Endodermal cell (in vitro differentiated cells): Measurements from ENCODE around the gene ISY1. TPM values are rescaled to one million over a fixed set of nuclear protein-coding genes. Genes with fewer than 3 reads are reported as not detected.

Source experiments
- DNase-seq: peaks from one replicate; pipeline ENCODE4 v3.0.0-alpha.2; 2017
- H3K27ac ChIP-seq: 2 replicates; pipeline ENCODE4 v1.5.1; 2013; ENCODE audit warnings: mild to moderate bottlenecking, low read depth, low read length, moderate library complexity
- H3K27me3 ChIP-seq: 2 replicates; pipeline ENCODE4 v1.6.1; 2013; ENCODE audit warnings: mild to moderate bottlenecking, low read length, moderate library complexity; ENCODE audit not compliant: insufficient read depth, control insufficient read depth, poor library complexity, severe bottlenecking
- H3K36me3 ChIP-seq: 2 replicates; pipeline ENCODE4 v1.7.0; 2013; ENCODE audit warnings: mild to moderate bottlenecking, low read length, moderate library complexity; ENCODE audit not compliant: control insufficient read depth, insufficient read depth
- H3K4me1 ChIP-seq: one replicate; pipeline ENCODE4 v1.7.0; 2013; ENCODE audit warnings: low read length; ENCODE audit not compliant: control insufficient read depth, insufficient read depth
- H3K4me3 ChIP-seq: 2 replicates; pipeline ENCODE4 v1.5.1; 2013; ENCODE audit warnings: mild to moderate bottlenecking, low read length, moderate library complexity
- H3K9ac ChIP-seq: 2 replicates; pipeline ENCODE4 v1.6.1; 2013; ENCODE audit warnings: mild to moderate bottlenecking, low read length, moderate library complexity; ENCODE audit not compliant: poor library complexity, severe bottlenecking; ENCODE audit errors: extremely low read depth
- H3K9me3 ChIP-seq: 2 replicates; pipeline ENCODE4 v1.6.1; 2013; ENCODE audit warnings: mild to moderate bottlenecking, low read length, moderate library complexity; ENCODE audit not compliant: control insufficient read depth
- H3K27ac Mint-ChIP-seq: 2 replicates; pipeline ENCODE4 v1.8.0; 2020; ENCODE audit warnings: mixed read lengths
- H3K27me3 Mint-ChIP-seq: 2 replicates; pipeline ENCODE4 v1.8.0; 2021; ENCODE audit warnings: mild to moderate bottlenecking, mixed read lengths; ENCODE audit not compliant: insufficient read depth
- H3K36me3 Mint-ChIP-seq: 2 replicates; pipeline ENCODE4 v1.8.0; 2020; ENCODE audit warnings: low read depth, mixed read lengths
- H3K4me1 Mint-ChIP-seq: 2 replicates; pipeline ENCODE4 v1.8.0; 2020; ENCODE audit warnings: mixed read lengths
- H3K4me3 Mint-ChIP-seq: 2 replicates; pipeline ENCODE4 v1.8.0; 2020; ENCODE audit warnings: mild to moderate bottlenecking, moderate library complexity, mixed read lengths
- H3K9me3 Mint-ChIP-seq: 2 replicates; pipeline ENCODE4 v1.8.0; 2020; ENCODE audit warnings: mild to moderate bottlenecking, mixed read lengths
- WGBS, 2 experiments: methylation state at CpG; one replicate each; pipeline versions ENCODE4 v1.1.5 to v1.1.7; 2013; ENCODE audit warnings: missing lambda C conversion rate in 2 of 2, mixed read lengths in 1 of 2; ENCODE audit not compliant: insufficient coverage in 1 of 2, insufficient read length in 1 of 2; 5-methylcytosine and 5-hydroxymethylcytosine counted together
- long read RNA-seq, 4 experiments: library from polyadenylated mRNA in 2 of 4; library from RNA in 1 of 4; library from capped mRNA in 1 of 4; stranded (forward) in 3 of 4; unstranded in 1 of 4; transcript quantifications; one replicate each; pipeline ENCODE4 v2.0.0, GENCODE V29; 2020 to 2021; ENCODE audit warnings: inconsistent platforms in 1 of 4
- polyA plus RNA-seq, 2 experiments: library from polyadenylated mRNA; stranded (reverse); fragments of 50-300 nt; gene quantifications; one replicate each; pipeline ENCODE4 v1.2.3, GENCODE V29; 2013
- total RNA-seq, 2 donors: library from RNA; stranded (reverse); fragmentation: NEBNext Ultra II Directional in 1 of 2; extraction: Animal tissue kit (Norgen Biotek cat#: 25700) in 1 of 2; gene quantifications; 2 replicates in 1 of 2; 3 replicates in 1 of 2; pipeline ENCODE4 v1.2.1, GENCODE V29; 2021
- TF ChIP-seq, protein P1 (sequence below): fragments of 200-600 bp; sonication (generic); conservative IDR thresholded peaks from 2 replicates; pipeline ENCODE4 v1.5.0; 2021; ENCODE audit warnings: antibody characterized with exemption, mild to moderate bottlenecking

Gene ISY1
- total RNA-seq, result 10 to 100 TPM; 28.9 to 32.9 TPM
- 24.1 TPM for polyA plus RNA-seq (2013, experiment 1 of 2)
- 19.7 TPM for polyA plus RNA-seq (2013, experiment 2 of 2)
- long read RNA-seq, experiment 1, partial matches to known transcripts, result 0 of 3 reads
- long read RNA-seq, experiment 1, other reads (novel, unspliced or antisense), result 0 of 3 reads
- long read RNA-seq, experiment 2, transcript ISY1-203 (11 exons, 3,842 nt), result major isoform, 38 of 44 reads
- long read RNA-seq, experiment 2, partial matches to known transcripts, result 3 of 44 reads
- long read RNA-seq, experiment 2, other reads (novel, unspliced or antisense), result 1 of 44 reads
- long read RNA-seq, experiment 3, transcript ISY1-203 (11 exons, 3,842 nt), result major isoform, 68 of 72 reads
- long read RNA-seq, experiment 3, partial matches to known transcripts, result 0 of 72 reads
- long read RNA-seq, experiment 3, other reads (novel, unspliced or antisense), result 2 of 72 reads
- long read RNA-seq, experiment 4, transcript ISY1-203 (11 exons, 3,842 nt), result major isoform, 65 of 69 reads
- long read RNA-seq, experiment 4, partial matches to known transcripts, result 0 of 69 reads
- long read RNA-seq, experiment 4, other reads (novel, unspliced or antisense), result 1 of 69 reads

DNA sequence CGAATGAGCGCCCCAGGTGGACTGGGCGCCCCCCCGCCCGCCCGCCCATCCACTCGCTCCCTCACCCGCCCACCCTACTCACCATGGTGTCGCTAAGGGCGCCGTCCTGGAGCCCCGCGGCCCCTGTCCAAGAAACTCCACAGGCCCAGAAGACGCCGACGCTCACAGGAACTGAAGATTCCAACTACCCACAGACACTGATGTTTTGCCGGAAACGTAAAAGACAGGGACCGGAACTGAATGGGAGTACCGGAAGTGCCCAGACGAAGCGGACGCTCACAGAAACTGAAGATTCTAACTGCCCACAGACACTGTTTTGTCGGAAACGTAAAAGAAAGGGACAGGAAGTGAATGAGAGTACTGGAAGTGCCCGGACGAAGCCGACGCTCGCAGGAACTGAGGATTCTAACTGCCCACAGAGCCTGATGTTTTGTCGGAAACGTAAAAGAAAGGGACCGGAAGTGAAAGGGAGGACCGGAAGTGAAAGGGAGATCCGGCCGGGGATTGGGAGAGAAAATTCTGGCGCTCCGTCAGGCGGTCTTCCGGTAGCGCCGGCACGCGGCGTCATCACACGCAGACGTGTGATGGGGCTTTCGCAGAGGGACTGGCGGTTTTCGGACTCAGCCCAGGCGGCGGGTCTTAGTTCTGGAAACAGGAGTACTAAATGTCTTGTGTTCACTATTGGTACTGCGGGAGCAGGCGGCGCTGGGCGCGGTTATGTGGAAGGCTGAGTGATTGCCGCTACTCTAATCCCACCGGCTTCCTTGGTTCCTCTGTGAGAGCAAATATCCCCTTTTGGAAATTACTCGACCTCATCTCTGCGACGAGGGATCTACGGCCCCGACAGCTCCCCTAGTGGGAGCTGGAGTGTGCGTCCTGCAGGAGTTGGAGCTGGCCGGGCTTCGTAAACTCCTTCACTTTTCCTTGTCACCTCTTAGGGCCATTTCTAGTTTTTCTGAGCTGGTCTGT lies at the start of gene ISY1:
Gene ISY1, minus strand, starts transcription at position 173 of the 969 bp plus-strand sequence. Its CDS starts 88 bp downstream, at position 85.
- Mint-ChIP-seq H3K27ac (peak within 1 kb of the TSS; percentile 100), H3K4me1 (peaks cover 16% of the 10 kb centered on the region), H3K27me3 (no peaks in the 10 kb centered on the region), H3K4me3 (peak within 1 kb of the TSS; percentile 79), H3K36me3 (peaks cover 23% of the 10 kb centered on the region), H3K9me3 (no peaks in the 10 kb centered on the region)
- Histone ChIP-seq H3K4me3 (peak within 1 kb of the TSS; percentile 90), H3K4me1 (peaks cover 8% of the 10 kb centered on the region), H3K27me3 (no peaks in the 10 kb centered on the region), H3K9ac (peak within 1 kb of the TSS; percentile 96), H3K9me3 (no peaks in the 10 kb centered on the region), H3K36me3 (peaks cover 28% of the 10 kb centered on the region), H3K27ac (peak within 1 kb of the TSS; percentile 98)
- peak; percentile 95 for DNase-seq
- TF ChIP-seq, protein P1, sequence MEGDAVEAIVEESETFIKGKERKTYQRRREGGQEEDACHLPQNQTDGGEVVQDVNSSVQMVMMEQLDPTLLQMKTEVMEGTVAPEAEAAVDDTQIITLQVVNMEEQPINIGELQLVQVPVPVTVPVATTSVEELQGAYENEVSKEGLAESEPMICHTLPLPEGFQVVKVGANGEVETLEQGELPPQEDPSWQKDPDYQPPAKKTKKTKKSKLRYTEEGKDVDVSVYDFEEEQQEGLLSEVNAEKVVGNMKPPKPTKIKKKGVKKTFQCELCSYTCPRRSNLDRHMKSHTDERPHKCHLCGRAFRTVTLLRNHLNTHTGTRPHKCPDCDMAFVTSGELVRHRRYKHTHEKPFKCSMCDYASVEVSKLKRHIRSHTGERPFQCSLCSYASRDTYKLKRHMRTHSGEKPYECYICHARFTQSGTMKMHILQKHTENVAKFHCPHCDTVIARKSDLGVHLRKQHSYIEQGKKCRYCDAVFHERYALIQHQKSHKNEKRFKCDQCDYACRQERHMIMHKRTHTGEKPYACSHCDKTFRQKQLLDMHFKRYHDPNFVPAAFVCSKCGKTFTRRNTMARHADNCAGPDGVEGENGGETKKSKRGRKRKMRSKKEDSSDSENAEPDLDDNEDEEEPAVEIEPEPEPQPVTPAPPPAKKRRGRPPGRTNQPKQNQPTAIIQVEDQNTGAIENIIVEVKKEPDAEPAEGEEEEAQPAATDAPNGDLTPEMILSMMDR, result peak; percentile 88
- WGBS, 2 experiments, result 0% methylated on average over 48 to 62 of the region's 67 CpGs

GRCh38 chr3:129207479-129207878 lies 46.6 kb upstream of the ISY1 start:
- DNase-seq, result no peak
- Mint-ChIP-seq H3K36me3 (no peaks in the 10 kb centered on the region), H3K4me3 (no peak overlapping the region), H3K27me3 (peaks cover 4% of the 10 kb centered on the region), H3K9me3 (no peaks in the 10 kb centered on the region), H3K4me1 (no peaks in the 10 kb centered on the region), H3K27ac (no peak overlapping the region)
- 79 to 89% methylated on average over 3 to 4 of the region's 4 CpGs for WGBS, 2 experiments
- TF ChIP-seq, protein P1, result no peak
- no peaks in the 10 kb centered on the region for H3K36me3 ChIP-seq
- H3K4me3 ChIP-seq, result no peak overlapping the region
- no peaks in the 10 kb centered on the region for H3K4me1 ChIP-seq
- H3K27ac ChIP-seq, result no peak overlapping the region
- H3K9ac ChIP-seq, result no peak overlapping the region
- no peaks in the 10 kb centered on the region for H3K27me3 ChIP-seq
- no peaks in the 10 kb centered on the region for H3K9me3 ChIP-seq
